ENCODE results near the gene MYH11. TPM values are rescaled to one million over a fixed set of nuclear protein-coding genes. Genes with fewer than 3 reads are reported as not detected.

The MYH11 gene
- polyA plus RNA-seq, 1 donor from 2014 or later, result not detected

DNA sequence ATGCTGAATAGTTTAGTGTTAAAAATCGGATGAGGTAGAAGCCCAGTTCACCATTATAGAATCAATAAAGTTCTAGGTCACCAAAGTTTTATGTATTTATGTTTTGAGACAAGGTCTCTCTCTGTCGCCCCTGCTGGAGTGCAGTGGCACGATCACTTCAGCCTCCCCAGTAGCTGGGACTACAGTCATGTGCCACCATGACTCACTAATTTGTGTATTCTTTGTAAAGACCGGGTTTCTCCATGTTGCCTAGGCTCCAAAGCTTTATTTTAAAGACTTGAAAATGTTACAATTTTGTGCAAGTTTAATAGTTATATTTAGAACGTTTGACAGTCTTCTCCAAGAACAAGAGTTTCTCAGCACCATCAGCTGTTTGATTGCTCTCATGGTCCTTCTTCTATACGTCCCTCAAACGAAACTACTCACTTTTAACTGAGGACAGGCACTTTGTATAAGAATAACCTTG is 174.7 kb downstream of the MYH11 start:
- Histone ChIP-seq H3K79me2 (replicated peaks; ENCODE audit: insufficient read depth, low read length) (no peaks in the 10 kb centered on the region), H3K9me2 (ENCODE audit: insufficient read depth, low read length) (no peaks in the 10 kb centered on the region), H3F3A (ENCODE audit: insufficient read depth, low read length, poor library complexity, severe bottlenecking) (no peaks in the 10 kb centered on the region), H3K36me3 (ENCODE audit: insufficient read depth, low read length) (no peaks in the 10 kb centered on the region), H3K4me3 (ENCODE audit: low read length) (no peak overlapping the region), H3K27ac (ENCODE audit: low read length) (no peak overlapping the region), H2AFZ (ENCODE audit: low read depth, low read length) (no peak overlapping the region), H3K9ac (ENCODE audit: low read length) (no peak overlapping the region), H4K20me1 (ENCODE audit: insufficient read depth) (no peaks in the 10 kb centered on the region), H3K9me3 (ENCODE audit: low read length) (no peaks in the 10 kb centered on the region), H3K27me3 (ENCODE audit: insufficient read depth, low read depth, low read length) (no peaks in the 10 kb centered on the region), H3K4me2 (ENCODE audit: low read length) (no peak overlapping the region)
- TF ChIP-seq, protein P1, sequence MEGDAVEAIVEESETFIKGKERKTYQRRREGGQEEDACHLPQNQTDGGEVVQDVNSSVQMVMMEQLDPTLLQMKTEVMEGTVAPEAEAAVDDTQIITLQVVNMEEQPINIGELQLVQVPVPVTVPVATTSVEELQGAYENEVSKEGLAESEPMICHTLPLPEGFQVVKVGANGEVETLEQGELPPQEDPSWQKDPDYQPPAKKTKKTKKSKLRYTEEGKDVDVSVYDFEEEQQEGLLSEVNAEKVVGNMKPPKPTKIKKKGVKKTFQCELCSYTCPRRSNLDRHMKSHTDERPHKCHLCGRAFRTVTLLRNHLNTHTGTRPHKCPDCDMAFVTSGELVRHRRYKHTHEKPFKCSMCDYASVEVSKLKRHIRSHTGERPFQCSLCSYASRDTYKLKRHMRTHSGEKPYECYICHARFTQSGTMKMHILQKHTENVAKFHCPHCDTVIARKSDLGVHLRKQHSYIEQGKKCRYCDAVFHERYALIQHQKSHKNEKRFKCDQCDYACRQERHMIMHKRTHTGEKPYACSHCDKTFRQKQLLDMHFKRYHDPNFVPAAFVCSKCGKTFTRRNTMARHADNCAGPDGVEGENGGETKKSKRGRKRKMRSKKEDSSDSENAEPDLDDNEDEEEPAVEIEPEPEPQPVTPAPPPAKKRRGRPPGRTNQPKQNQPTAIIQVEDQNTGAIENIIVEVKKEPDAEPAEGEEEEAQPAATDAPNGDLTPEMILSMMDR (IDR thresholded peaks at IDR 0.05; ENCODE audit: poor library complexity, severe bottlenecking), result no peak
- TF ChIP-seq MXI1 (conservative IDR thresholded peaks at IDR 0.05; ENCODE audit: poor library complexity, severe bottlenecking), result no peak

DNA sequence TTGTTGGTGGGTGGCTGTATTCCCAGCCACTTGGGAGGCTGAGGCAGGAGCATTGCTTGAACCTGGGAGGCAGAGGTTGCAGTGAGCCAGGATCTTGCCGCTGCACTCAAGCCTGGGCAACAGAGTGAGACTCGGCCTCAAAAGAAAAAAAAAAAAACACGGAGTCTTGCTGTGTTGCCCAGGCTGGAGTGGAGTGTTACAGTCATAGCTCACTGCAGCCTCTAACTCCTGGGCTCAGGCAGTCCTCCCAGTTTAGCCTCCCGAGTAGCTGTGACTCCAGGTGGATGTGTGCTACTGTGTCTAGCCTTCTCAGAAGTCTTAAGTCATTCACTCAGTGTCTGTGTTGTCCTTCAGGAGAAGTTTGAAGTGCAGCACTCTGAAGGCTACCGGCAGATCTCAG is 179.4 kb downstream of the MYH11 start:
- no peaks in the 10 kb centered on the region for H3F3A ChIP-seq (ENCODE audit: insufficient read depth, low read length, poor library complexity, severe bottlenecking)
- TF ChIP-seq POLR2AphosphoS5 (IDR thresholded peaks at IDR 0.05) (no peak), TAF1 (IDR thresholded peaks at IDR 0.05; ENCODE audit: low read depth) (no peak), MXI1 (conservative IDR thresholded peaks at IDR 0.05; ENCODE audit: poor library complexity, severe bottlenecking) (no peak), RAD21 (conservative IDR thresholded peaks at IDR 0.05) (no peak), SMC3 (conservative IDR thresholded peaks at IDR 0.05; ENCODE audit: poor library complexity) (no peak), EP300 (conservative IDR thresholded peaks at IDR 0.05; ENCODE audit: poor library complexity, severe bottlenecking) (no peak)
- TF ChIP-seq, protein P2, sequence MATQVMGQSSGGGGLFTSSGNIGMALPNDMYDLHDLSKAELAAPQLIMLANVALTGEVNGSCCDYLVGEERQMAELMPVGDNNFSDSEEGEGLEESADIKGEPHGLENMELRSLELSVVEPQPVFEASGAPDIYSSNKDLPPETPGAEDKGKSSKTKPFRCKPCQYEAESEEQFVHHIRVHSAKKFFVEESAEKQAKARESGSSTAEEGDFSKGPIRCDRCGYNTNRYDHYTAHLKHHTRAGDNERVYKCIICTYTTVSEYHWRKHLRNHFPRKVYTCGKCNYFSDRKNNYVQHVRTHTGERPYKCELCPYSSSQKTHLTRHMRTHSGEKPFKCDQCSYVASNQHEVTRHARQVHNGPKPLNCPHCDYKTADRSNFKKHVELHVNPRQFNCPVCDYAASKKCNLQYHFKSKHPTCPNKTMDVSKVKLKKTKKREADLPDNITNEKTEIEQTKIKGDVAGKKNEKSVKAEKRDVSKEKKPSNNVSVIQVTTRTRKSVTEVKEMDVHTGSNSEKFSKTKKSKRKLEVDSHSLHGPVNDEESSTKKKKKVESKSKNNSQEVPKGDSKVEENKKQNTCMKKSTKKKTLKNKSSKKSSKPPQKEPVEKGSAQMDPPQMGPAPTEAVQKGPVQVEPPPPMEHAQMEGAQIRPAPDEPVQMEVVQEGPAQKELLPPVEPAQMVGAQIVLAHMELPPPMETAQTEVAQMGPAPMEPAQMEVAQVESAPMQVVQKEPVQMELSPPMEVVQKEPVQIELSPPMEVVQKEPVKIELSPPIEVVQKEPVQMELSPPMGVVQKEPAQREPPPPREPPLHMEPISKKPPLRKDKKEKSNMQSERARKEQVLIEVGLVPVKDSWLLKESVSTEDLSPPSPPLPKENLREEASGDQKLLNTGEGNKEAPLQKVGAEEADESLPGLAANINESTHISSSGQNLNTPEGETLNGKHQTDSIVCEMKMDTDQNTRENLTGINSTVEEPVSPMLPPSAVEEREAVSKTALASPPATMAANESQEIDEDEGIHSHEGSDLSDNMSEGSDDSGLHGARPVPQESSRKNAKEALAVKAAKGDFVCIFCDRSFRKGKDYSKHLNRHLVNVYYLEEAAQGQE (IDR thresholded peaks at IDR 0.05; ENCODE audit: borderline replicate concordance), result no peak
- TF ChIP-seq, protein P1 (IDR thresholded peaks at IDR 0.05; ENCODE audit: poor library complexity, severe bottlenecking), result no peak
- H3K27ac ChIP-seq (ENCODE audit: low read length), result no peak overlapping the region
- H3K4me2 ChIP-seq (ENCODE audit: low read length), result no peak overlapping the region
- H3K9ac ChIP-seq (ENCODE audit: low read length), result no peak overlapping the region
- H3K9me3 ChIP-seq (ENCODE audit: low read length), result no peaks in the 10 kb centered on the region
- no peaks in the 10 kb centered on the region for H3K9me2 ChIP-seq (ENCODE audit: insufficient read depth, low read length)
- no peak overlapping the region for H3K4me3 ChIP-seq (ENCODE audit: low read length)
- no peaks in the 10 kb centered on the region for H3K79me2 ChIP-seq (replicated peaks; ENCODE audit: insufficient read depth, low read length)
- H4K20me1 ChIP-seq (ENCODE audit: insufficient read depth), result no peaks in the 10 kb centered on the region
- H3K36me3 ChIP-seq (ENCODE audit: insufficient read depth, low read length), result no peaks in the 10 kb centered on the region
- no peak overlapping the region for H2AFZ ChIP-seq (ENCODE audit: low read depth, low read length)
- no peaks in the 10 kb centered on the region for H3K27me3 ChIP-seq (ENCODE audit: insufficient read depth, low read depth, low read length)

Measured in neural cell (in vitro differentiated cells).